HL-60 (cell line): ENCODE results near the gene ALPG.

Source experiments
- CTCF ChIP-seq: IDR thresholded peaks from one replicate; pipeline ENCODE4 v1.5.1; 2011; ENCODE audit warnings: low read length, control low read depth, inconsistent platforms; ENCODE audit not compliant: insufficient read depth
- GABPA ChIP-seq: IDR thresholded peaks from 2 replicates; pipeline ENCODE4 v1.6.1; 2012; ENCODE audit warnings: low read depth
- POLR2AphosphoS5 ChIP-seq: IDR thresholded peaks from 2 replicates; pipeline ENCODE4 v1.6.1; 2012; ENCODE audit warnings: low read depth

- TF ChIP-seq CTCF (no peak), POLR2AphosphoS5 (no peak), GABPA (no peak)
Measured at GRCh38 chr2:232410238-232410900, 3.7 kb downstream of the ALPG start.
